Activated CD8-positive, alpha-beta memory T cell treated with anti-CD3 and anti-CD28 coated beads for 24 hours (primary cell): ENCODE measurements around the gene AAK1.
"Not testable (repeated sequence)": the region's sequence is repeated elsewhere in the genome, so short reads cannot be mapped to it uniquely, and the experiment has no call there.

Source experiments
- DNase-seq: peaks from one replicate; pipeline ENCODE4 v3.0.0-alpha.2; 2020

Gene AAK1

GRCh38 chr2:69437751-69438154 is 205.8 kb downstream of the AAK1 start:
- DNase-seq, result no peak

DNA sequence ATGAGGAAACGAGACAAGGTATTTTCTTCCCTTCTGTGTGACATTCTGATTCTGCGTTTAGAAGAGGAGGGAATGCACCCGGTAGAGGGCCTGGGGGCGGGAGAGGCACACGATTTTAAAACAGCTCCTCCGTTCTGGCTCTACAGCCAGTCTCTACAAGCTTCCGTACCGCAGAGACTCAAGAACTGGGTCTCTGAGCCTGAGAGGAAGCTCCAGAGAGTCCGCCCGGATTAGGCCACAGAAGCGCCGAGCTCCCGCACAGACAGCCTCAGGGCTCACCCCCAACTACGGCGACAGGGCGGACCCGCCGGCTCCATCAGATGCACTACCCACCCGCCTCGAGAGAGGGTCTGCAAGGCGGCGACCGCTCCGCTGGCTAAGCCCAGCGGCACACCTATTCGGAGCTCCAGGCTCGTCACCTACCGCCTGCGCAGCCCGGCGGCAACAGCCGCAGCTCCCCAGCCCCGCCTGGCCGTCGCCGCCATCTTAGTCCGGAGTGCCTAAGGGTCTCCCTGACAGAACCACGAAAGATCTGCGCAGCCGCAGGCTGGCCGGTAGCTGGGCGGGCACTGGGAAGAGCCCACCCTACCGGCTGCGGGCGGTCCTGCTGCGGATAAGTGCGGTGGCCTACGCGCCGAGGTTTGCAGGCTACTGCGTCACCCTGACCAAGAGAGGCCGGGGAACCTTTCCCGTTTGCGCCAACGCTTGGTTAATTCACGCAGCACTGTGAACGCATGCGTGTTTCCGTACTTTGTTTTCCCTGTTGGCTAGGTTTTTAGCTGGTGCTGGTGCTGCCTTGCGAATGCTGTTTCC is 206.4 kb downstream of the AAK1 start, which contains the start of gene NFU1:
TSS of gene NFU1 (minus strand) at position 498 of the 813 bp plus-strand sequence. CDS start at position 485, 13 bp downstream.
- DNase-seq, result peak; percentile 94

DNA sequence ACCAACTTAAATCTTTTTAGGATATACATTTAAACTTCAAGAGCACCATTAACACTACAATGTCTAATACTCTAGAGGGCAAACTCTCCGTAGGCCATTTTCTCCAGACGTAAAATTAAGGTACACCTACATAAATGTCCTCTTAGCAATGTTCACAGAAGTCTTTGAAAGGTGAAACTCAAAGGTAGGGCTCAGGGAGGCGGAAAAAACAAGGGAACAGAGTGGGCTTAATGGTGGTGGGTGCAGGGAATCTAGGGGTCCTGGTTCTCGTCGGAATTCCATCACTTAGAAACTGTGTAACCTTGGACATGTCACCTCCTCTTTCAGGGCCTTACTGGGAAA is 207.0 kb downstream of the AAK1 start:
- no peak for DNase-seq

- DNase-seq, result no peak
Observed at GRCh38 chr2:69434753-69435152, 208.8 kb downstream of the AAK1 start.

DNA sequence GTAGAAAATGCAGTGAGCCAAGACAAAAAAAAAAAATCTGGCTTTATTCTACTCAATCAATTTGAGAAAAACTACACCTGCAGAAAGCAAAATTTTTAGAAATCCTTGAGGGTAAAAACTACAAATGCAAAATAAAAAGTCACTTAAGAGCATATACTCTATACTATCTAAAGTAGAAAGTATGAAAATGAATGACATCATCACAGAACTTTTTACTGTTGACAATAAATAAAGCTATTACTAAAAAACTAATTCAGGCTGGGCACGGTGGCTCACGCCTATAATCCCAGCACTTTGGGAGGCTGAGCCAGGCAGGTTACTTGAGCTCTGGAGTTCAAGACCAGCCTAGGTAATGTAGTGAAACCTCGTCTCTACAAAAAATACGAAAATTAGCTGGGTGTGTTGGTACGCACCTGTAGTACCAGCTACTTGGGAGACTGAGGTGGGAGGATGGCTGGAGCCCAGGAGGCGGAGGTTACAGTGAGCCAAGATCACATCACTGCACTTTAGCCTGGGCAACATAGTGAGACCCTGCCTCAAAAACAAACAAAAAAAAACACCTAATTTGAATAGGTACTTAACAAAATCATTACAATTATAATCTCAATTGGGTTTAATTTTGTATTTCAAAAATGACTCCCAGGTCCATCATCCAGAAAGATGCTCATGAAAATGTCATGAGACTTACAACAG is 213.9 kb downstream of the AAK1 start:
- no peak for DNase-seq

DNA sequence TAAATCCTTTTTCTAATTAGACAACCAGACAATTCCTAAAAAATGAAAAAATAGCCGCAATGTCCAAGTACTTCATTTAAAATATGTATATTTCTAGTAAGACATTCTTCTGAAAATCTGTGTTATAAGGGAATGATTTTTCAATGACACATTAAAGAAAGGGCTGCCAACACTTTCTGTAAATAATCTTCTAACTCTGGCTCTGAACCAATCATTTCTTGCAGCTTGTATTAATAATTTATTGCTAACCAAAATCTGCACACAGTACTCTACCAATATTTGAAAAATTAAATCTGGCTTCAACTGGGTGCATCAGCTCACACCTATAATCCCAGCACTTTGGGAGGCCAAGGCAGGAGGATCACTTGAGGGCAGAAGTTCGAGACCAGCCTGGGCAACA is 214.6 kb downstream of the AAK1 start:
- DNase-seq, result no peak

DNA sequence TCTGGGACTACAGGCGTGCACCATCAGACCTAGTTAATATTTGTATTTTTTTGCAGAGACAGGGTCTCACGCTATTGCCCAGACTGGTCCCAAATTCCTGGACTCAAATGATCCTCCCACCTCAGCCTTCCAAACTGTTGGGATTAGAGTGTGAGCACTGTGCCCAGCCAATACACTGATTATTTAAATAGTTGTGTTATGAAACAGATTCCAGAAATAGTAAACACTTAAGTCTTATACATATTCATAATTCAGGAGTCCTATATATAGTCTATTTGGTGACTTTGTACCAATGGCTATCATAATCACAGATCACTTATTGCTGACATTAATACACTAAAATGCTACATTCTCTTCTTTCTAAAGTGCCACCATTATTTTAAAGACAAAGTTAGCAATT is 219.1 kb downstream of the AAK1 start:
- DNase-seq, result no peak

- DNase-seq, result no peak
Observed at GRCh38 chr2:69422198-69422597, 221.3 kb downstream of the AAK1 start.

- not testable (repeated sequence) for DNase-seq
Observed at GRCh38 chr2:69419111-69419510, 224.4 kb downstream of the AAK1 start.

- no peak for DNase-seq
Observed at GRCh38 chr2:69416147-69416546, 227.4 kb downstream of the AAK1 start.
